ENCODE data around the gene SSBP3.

The SSBP3 gene

DNA sequence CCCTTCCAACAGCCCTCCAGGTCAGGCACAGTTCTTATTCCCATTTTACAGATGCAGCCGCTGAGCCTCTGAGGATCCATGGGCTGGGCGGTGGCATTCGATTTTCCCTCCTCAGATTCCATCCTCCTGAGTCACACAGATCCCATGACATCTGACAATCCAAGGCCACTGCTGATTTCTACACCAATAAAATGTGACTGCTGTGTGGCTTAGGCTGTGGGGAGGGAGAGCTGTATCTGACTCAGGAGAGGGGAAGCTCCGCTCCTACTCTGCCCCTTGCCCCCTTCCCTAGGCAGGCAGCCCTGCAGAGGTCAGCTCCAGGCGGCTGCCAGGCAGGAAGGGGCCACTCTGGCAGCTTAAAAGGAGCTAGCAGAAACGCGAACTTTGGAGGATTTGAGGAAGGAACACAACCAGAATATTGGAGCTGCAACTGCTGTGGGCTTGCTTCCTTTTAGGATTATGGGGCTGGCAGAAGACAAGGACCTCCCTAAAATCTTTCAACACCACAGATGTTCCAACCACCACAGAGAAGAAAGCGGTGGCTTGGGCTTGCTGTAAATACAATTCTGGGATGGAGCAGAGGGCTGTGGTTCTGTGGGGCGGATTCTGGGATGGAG lies 156.3 kb downstream of the SSBP3 start:
- Histone ChIP-seq H4K20me1 (ENCODE audit: insufficient read depth, low read length) (peaks cover 36% of the 10 kb centered on the region), H3K4me2 (ENCODE audit: insufficient read depth, low read length) (no peak overlapping the region), H3K9ac (ENCODE audit: low read depth, low read length) (no peak overlapping the region), H3K79me2 (ENCODE audit: insufficient read depth, low read length) (peaks cover 5% of the 10 kb centered on the region), H3K27ac (ENCODE audit: low read length) (no peak overlapping the region), H3K4me3 (ENCODE audit: low read depth in 1 of 2, low read length in 2 of 2) (no peak overlapping the region), H3K9me3 (ENCODE audit: insufficient read depth, low read length, severe bottlenecking) (no peaks in the 10 kb centered on the region), H3K27me3 (ENCODE audit: insufficient read depth, low read length, poor library complexity) (no peaks in the 10 kb centered on the region), H2AFZ (ENCODE audit: low read depth, low read length) (no peak overlapping the region), H3K4me1 (ENCODE audit: insufficient read depth, low read length) (no peaks in the 10 kb centered on the region), H3K36me3 (ENCODE audit: insufficient read depth, low read length) (peaks cover 85% of the 10 kb centered on the region)
- TF ChIP-seq EZH2 (IDR thresholded peaks at IDR 0.05; ENCODE audit: borderline replicate concordance, low read depth, low read length, severe bottlenecking) (no peak), CTCF (IDR thresholded peaks at IDR 0.05; ENCODE audit: borderline replicate concordance, extremely low read depth, low read length, poor library complexity, severe bottlenecking) (no peak)
- DNase-seq (no peak), ATAC-seq (ENCODE audit: insufficient read depth, low read depth) (no peak)

- H3K79me2 ChIP-seq (ENCODE audit: insufficient read depth, low read length) = peaks cover 3% of the 10 kb centered on the region; the same call in 1 of the 2 replicates
- no peaks in the 10 kb centered on the region for H3K4me1 ChIP-seq (ENCODE audit: insufficient read depth, low read length)
- H3K4me3 ChIP-seq (ENCODE audit: low read depth in 1 of 2, low read length in 2 of 2) = no peak overlapping the region
- no peaks in the 10 kb centered on the region for H3K27me3 ChIP-seq (ENCODE audit: insufficient read depth, low read length, poor library complexity)
- H3K4me2 ChIP-seq (ENCODE audit: insufficient read depth, low read length) = no peak overlapping the region
- no peak for TF ChIP-seq EZH2 (IDR thresholded peaks at IDR 0.05; ENCODE audit: borderline replicate concordance, low read depth, low read length, severe bottlenecking)
- no peak for TF ChIP-seq CTCF (IDR thresholded peaks at IDR 0.05; ENCODE audit: borderline replicate concordance, extremely low read depth, low read length, poor library complexity, severe bottlenecking)
- ATAC-seq (ENCODE audit: insufficient read depth, low read depth) (no peak), DNase-seq (no peak)
- H3K9ac ChIP-seq (ENCODE audit: low read depth, low read length) = no peak overlapping the region
- no peak overlapping the region for H3K27ac ChIP-seq (ENCODE audit: low read length)
- peaks cover 87% of the 10 kb centered on the region for H3K36me3 ChIP-seq (ENCODE audit: insufficient read depth, low read length)
- H3K9me3 ChIP-seq (ENCODE audit: insufficient read depth, low read length, severe bottlenecking) = no peaks in the 10 kb centered on the region
- no peak overlapping the region for H2AFZ ChIP-seq (ENCODE audit: low read depth, low read length)
- H4K20me1 ChIP-seq (ENCODE audit: insufficient read depth, low read length) = peaks cover 30% of the 10 kb centered on the region
These were observed 157.2 kb downstream of the SSBP3 start for GRCh38 chr1:54248966-54249365.

DNA sequence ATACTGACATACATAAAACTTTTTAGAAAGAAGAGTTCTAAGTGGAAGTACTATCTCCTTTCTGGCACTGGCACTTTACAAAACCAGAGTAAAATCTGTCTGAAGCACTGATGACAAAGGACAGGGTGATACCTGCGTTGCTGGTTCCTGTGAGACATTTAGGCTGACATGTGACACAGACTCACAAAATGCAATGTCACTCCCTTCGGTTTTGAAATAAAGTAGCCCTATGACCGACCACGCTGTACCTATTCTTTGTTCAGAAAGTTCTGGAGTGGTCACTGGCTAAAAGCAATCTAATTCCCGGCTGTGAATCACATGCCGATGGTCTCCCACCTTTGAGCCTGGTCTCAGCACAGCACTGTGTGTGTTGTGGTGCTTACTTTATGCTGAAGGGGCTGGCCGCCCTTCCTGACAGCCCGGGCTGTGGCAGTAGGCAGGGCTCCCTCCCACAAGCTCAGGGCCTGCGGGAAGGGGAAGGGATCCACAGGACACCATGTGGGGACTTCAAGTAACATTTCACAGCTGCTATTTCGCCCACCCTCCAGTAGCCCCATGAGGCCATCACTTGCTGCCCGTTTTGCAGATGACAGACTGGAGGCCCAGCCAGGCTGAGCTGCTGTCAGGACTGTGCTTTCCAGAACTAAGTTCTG lies 158.2 kb downstream of the SSBP3 start:
- Histone ChIP-seq H3K4me1 (ENCODE audit: insufficient read depth, low read length) (no peaks in the 10 kb centered on the region), H3K79me2 (ENCODE audit: insufficient read depth, low read length) (peaks cover 3% of the 10 kb centered on the region; the same call in 1 of the 2 replicates), H3K36me3 (ENCODE audit: insufficient read depth, low read length) (peaks cover 90% of the 10 kb centered on the region), H4K20me1 (ENCODE audit: insufficient read depth, low read length) (peaks cover 23% of the 10 kb centered on the region), H3K9ac (ENCODE audit: low read depth, low read length) (no peak overlapping the region), H3K9me3 (ENCODE audit: insufficient read depth, low read length, severe bottlenecking) (no peaks in the 10 kb centered on the region), H3K27me3 (ENCODE audit: insufficient read depth, low read length, poor library complexity) (no peaks in the 10 kb centered on the region), H2AFZ (ENCODE audit: low read depth, low read length) (no peak overlapping the region), H3K4me2 (ENCODE audit: insufficient read depth, low read length) (no peak overlapping the region), H3K27ac (ENCODE audit: low read length) (no peak overlapping the region), H3K4me3 (ENCODE audit: low read depth in 1 of 2, low read length in 2 of 2) (no peak overlapping the region)
- TF ChIP-seq EZH2 (IDR thresholded peaks at IDR 0.05; ENCODE audit: borderline replicate concordance, low read depth, low read length, severe bottlenecking) (no peak), CTCF (IDR thresholded peaks at IDR 0.05; ENCODE audit: borderline replicate concordance, extremely low read depth, low read length, poor library complexity, severe bottlenecking) (no peak)
- ATAC-seq (ENCODE audit: insufficient read depth, low read depth) (no peak), DNase-seq (no peak)

All from DND-41 (cell line).